NCI-H510A (cell line): ENCODE data around the gene MYF5.
"Not testable (repeated sequence)": the region's sequence is repeated elsewhere in the genome, so short reads cannot be mapped to it uniquely, and the experiment has no call there.

Experiments
- DNase-seq: peaks from one replicate; lab custom pipeline; 2025; lab: John Stamatoyannopoulos, UW

MYF5 gene

GRCh38 chr12:80716696-80717469 is at the start of gene MYF5:
TSS of gene MYF5 (plus strand) at chr12:80716912. CDS start at chr12:80717064, 152 bp downstream.
- DNase-seq, result no peak

- no peak for DNase-seq
These were observed 46.5 kb upstream of the MYF5 start for GRCh38 chr12:80670214-80670613.

- not testable (repeated sequence) for DNase-seq
These were observed 40.6 kb upstream of the MYF5 start for GRCh38 chr12:80676042-80676636.

GRCh38 chr12:80676856-80677255 is 39.9 kb upstream of the MYF5 start:
- no peak for DNase-seq

GRCh38 chr12:80677994-80678393 is 38.7 kb upstream of the MYF5 start:
- no peak for DNase-seq

GRCh38 chr12:80679346-80680131 is 37.2 kb upstream of the MYF5 start:
- DNase-seq, result no peak

GRCh38 chr12:80681287-80681686 is 35.4 kb upstream of the MYF5 start:
- no peak for DNase-seq

GRCh38 chr12:80681786-80682185 is 34.9 kb upstream of the MYF5 start:
- no peak for DNase-seq

- peak; percentile 89 for DNase-seq
These were observed 32.6 kb upstream of the MYF5 start for GRCh38 chr12:80684077-80684495.

GRCh38 chr12:80690090-80690489 is 26.6 kb upstream of the MYF5 start:
- no peak for DNase-seq

GRCh38 chr12:80690513-80690912 is 26.2 kb upstream of the MYF5 start:
- DNase-seq, result no peak

- DNase-seq, result no peak
These were observed 24.6 kb upstream of the MYF5 start for GRCh38 chr12:80692114-80692513.

- DNase-seq, result no peak
These were observed 19.3 kb upstream of the MYF5 start for GRCh38 chr12:80697270-80697887.

- no peak for DNase-seq
These were observed 18.5 kb upstream of the MYF5 start for GRCh38 chr12:80698256-80698655.

GRCh38 chr12:80698847-80699542 is 17.7 kb upstream of the MYF5 start:
- no peak for DNase-seq

GRCh38 chr12:80700327-80700726 is 16.4 kb upstream of the MYF5 start:
- DNase-seq, result no peak

- no peak for DNase-seq
These were observed 15.3 kb upstream of the MYF5 start for GRCh38 chr12:80701388-80701787.

GRCh38 chr12:80702889-80703805 is 13.6 kb upstream of the MYF5 start:
- no peak for DNase-seq

GRCh38 chr12:80704420-80704819 is 12.3 kb upstream of the MYF5 start:
- DNase-seq, result no peak

- no peak for DNase-seq
These were observed 9.4 kb upstream of the MYF5 start, which contains the start of gene MYF6 for GRCh38 chr12:80707126-80707829. TSS of gene MYF6 (plus strand) at chr12:80707634. CDS start at chr12:80707720, 86 bp downstream.
